ENCODE results near the gene ADCY3. TPM values are rescaled to one million over a fixed set of nuclear protein-coding genes. Genes with fewer than 3 reads are reported as not detected.
A peak's percentile ranks its signal among the peaks of the same experiment; 100 is the strongest.

ADCY3 gene
- total RNA-seq, 4 donors from 2014 or later = 29.3 to 51.9 (median 43.1) TPM

- TF ChIP-seq CTCF (IDR thresholded peaks at IDR 0.05) (no peak), POLR2A (IDR thresholded peaks at IDR 0.05) (no peak)
- WGBS, 2 donors = 34 to 38% methylated on average over 6 of the region's 6 CpGs
- no peak overlapping the region for H3K4me3 ChIP-seq (ENCODE audit: low read depth, poor library complexity, severe bottlenecking)
- intact Hi-C loops (cut with DNase I; ENCODE audit: low total_unique reads) = no loop called here
- peak in 1 of 2 donors; percentile 83 for DNase-seq (ENCODE audit: low spot score in 2 of 2)
Measured at GRCh38 chr2:24930768-24931167, 10.7 kb upstream of the ADCY3 start.

- peak in 1 of 2 donors; percentile 28 for DNase-seq (ENCODE audit: low spot score in 2 of 2)
- intact Hi-C loops (cut with DNase I; ENCODE audit: low total_unique reads) = no loop called here
- H3K4me3 ChIP-seq (ENCODE audit: low read depth, poor library complexity, severe bottlenecking) = no peak overlapping the region
- WGBS, 2 donors = 89 to 92% methylated on average over 3 of the region's 3 CpGs
- TF ChIP-seq POLR2A (IDR thresholded peaks at IDR 0.05) (no peak), CTCF (IDR thresholded peaks at IDR 0.05) (no peak)
Measured at GRCh38 chr2:24929230-24929629, 9.2 kb upstream of the ADCY3 start.

GRCh38 chr2:24928036-24928435 lies 8.0 kb upstream of the ADCY3 start:
- intact Hi-C loops (cut with DNase I; ENCODE audit: low total_unique reads) = no loop called here
- DNase-seq (ENCODE audit: low spot score in 2 of 2) = peak in 1 of 2 donors; percentile 39
- TF ChIP-seq CTCF (IDR thresholded peaks at IDR 0.05) = no peak
- no peak for TF ChIP-seq POLR2A (IDR thresholded peaks at IDR 0.05)
- no peak overlapping the region for H3K4me3 ChIP-seq (ENCODE audit: low read depth, poor library complexity, severe bottlenecking)

GRCh38 chr2:24926602-24927252 lies 6.7 kb upstream of the ADCY3 start:
- WGBS, 2 donors = 6 to 8% methylated on average over 20 to 32 of the region's 33 CpGs
- intact Hi-C loops (cut with DNase I; ENCODE audit: low total_unique reads) = no loop called here
- TF ChIP-seq CTCF (IDR thresholded peaks at IDR 0.05) (no peak), POLR2A (IDR thresholded peaks at IDR 0.05) (no peak)
- peak; percentile 76 to 92 for DNase-seq (ENCODE audit: low spot score in 2 of 2)
- no peak overlapping the region for H3K4me3 ChIP-seq (ENCODE audit: low read depth, poor library complexity, severe bottlenecking)

- DNase-seq (ENCODE audit: low spot score in 2 of 2) = no peak
- intact Hi-C loops (cut with DNase I; ENCODE audit: low total_unique reads) = no loop called here
- H3K4me3 ChIP-seq (ENCODE audit: low read depth, poor library complexity, severe bottlenecking) = no peak overlapping the region
- TF ChIP-seq CTCF (IDR thresholded peaks at IDR 0.05) (no peak), POLR2A (IDR thresholded peaks at IDR 0.05) (no peak)
- WGBS, 2 donors = 64 to 77% methylated on average over 14 of the region's 14 CpGs
Measured at GRCh38 chr2:24926220-24926601, 6.2 kb upstream of the ADCY3 start.

- TF ChIP-seq CTCF (IDR thresholded peaks at IDR 0.05) (no peak), POLR2A (IDR thresholded peaks at IDR 0.05) (no peak)
- H3K4me3 ChIP-seq (ENCODE audit: low read depth, poor library complexity, severe bottlenecking) = no peak overlapping the region
- 85 to 92% methylated on average over 10 of the region's 10 CpGs for WGBS, 2 donors
- DNase-seq (ENCODE audit: low spot score in 2 of 2) = no peak
- intact Hi-C loops (cut with DNase I; ENCODE audit: low total_unique reads) = no loop called here
Measured at GRCh38 chr2:24925815-24926214, 5.8 kb upstream of the ADCY3 start.
